GM15510 (cell line): Measurements from ENCODE around the gene PARP1.

ENCODE experiments used
- POLR2A ChIP-seq: IDR thresholded peaks from 3 replicates; pipeline ENCODE4 v1.6.1; 2011; ENCODE audit warnings: borderline replicate concordance; ENCODE audit not compliant: insufficient read length; ENCODE audit errors: extremely low read depth

Gene PARP1

GRCh38 chr1:226355669-226356551, 52.0 kb downstream of the PARP1 start:
- no peak for TF ChIP-seq POLR2A

GRCh38 chr1:226355016-226355415, 52.9 kb downstream of the PARP1 start:
- TF ChIP-seq POLR2A = no peak

GRCh38 chr1:226353698-226354525, 54.0 kb downstream of the PARP1 start:
- TF ChIP-seq POLR2A = no peak

- TF ChIP-seq POLR2A = no peak
Observed at GRCh38 chr1:226351709-226352108, 56.2 kb downstream of the PARP1 start.

- TF ChIP-seq POLR2A = no peak
Observed at GRCh38 chr1:226350519-226350865, 57.4 kb downstream of the PARP1 start.

- no peak for TF ChIP-seq POLR2A
Observed at GRCh38 chr1:226349801-226350518, 57.9 kb downstream of the PARP1 start.

GRCh38 chr1:226349081-226349480, 58.8 kb downstream of the PARP1 start:
- TF ChIP-seq POLR2A = no peak

GRCh38 chr1:226344441-226345259, 63.2 kb downstream of the PARP1 start:
- TF ChIP-seq POLR2A = no peak

GRCh38 chr1:226342656-226343055, 65.2 kb downstream of the PARP1 start:
- no peak for TF ChIP-seq POLR2A

- no peak for TF ChIP-seq POLR2A
Observed at GRCh38 chr1:226337276-226337875, 70.5 kb downstream of the PARP1 start.

GRCh38 chr1:226335661-226336060, 72.2 kb downstream of the PARP1 start:
- TF ChIP-seq POLR2A = no peak

- TF ChIP-seq POLR2A = no peak
Observed at GRCh38 chr1:226332947-226333346, 74.9 kb downstream of the PARP1 start.

- TF ChIP-seq POLR2A = no peak
Observed at GRCh38 chr1:226329237-226329636, 78.7 kb downstream of the PARP1 start.

- no peak for TF ChIP-seq POLR2A
Observed at GRCh38 chr1:226327761-226328162, 80.1 kb downstream of the PARP1 start.
